ENCODE data around the gene TMEM126B.

Gene TMEM126B

GRCh38 chr11:85672105-85672902 lies 43.9 kb downstream of the TMEM126B start:
- no peak for TF ChIP-seq CTCF (IDR thresholded peaks at IDR 0.05; ENCODE audit: insufficient read depth, low read depth, low read length, missing control alignments)
- no peak for DNase-seq (ENCODE audit: low read depth)
- H3K4me3 ChIP-seq (ENCODE audit: low read length) = no peak overlapping the region

GRCh38 chr11:85673393-85673792 lies 45.0 kb downstream of the TMEM126B start:
- H3K4me3 ChIP-seq (ENCODE audit: low read length) = no peak overlapping the region
- no peak for DNase-seq (ENCODE audit: low read depth)
- TF ChIP-seq CTCF (IDR thresholded peaks at IDR 0.05; ENCODE audit: insufficient read depth, low read depth, low read length, missing control alignments) = no peak

- DNase-seq (ENCODE audit: low read depth) = no peak
- no peak overlapping the region for H3K4me3 ChIP-seq (ENCODE audit: low read length)
- no peak for TF ChIP-seq CTCF (IDR thresholded peaks at IDR 0.05; ENCODE audit: insufficient read depth, low read depth, low read length, missing control alignments)
Observed at GRCh38 chr11:85679576-85679975, 51.2 kb downstream of the TMEM126B start.

- TF ChIP-seq CTCF (IDR thresholded peaks at IDR 0.05; ENCODE audit: insufficient read depth, low read depth, low read length, missing control alignments) = no peak
- no peak overlapping the region for H3K4me3 ChIP-seq (ENCODE audit: low read length)
- no peak for DNase-seq (ENCODE audit: low read depth)
Observed at GRCh38 chr11:85680897-85681296, 52.5 kb downstream of the TMEM126B start.

- no peak for TF ChIP-seq CTCF (IDR thresholded peaks at IDR 0.05; ENCODE audit: insufficient read depth, low read depth, low read length, missing control alignments)
- peak overlapping the region; percentile 48 for H3K4me3 ChIP-seq (ENCODE audit: low read length)
- DNase-seq (ENCODE audit: low read depth) = peak; percentile 34
Observed at GRCh38 chr11:85682330-85683305, 54.2 kb downstream of the TMEM126B start.

- no peak for TF ChIP-seq CTCF (IDR thresholded peaks at IDR 0.05; ENCODE audit: insufficient read depth, low read depth, low read length, missing control alignments)
- H3K4me3 ChIP-seq (ENCODE audit: low read length) = no peak overlapping the region
- no peak for DNase-seq (ENCODE audit: low read depth)
Observed at GRCh38 chr11:85685125-85685819, 56.9 kb downstream of the TMEM126B start.
